Measurements from ENCODE around the gene RRAS2.

RRAS2 gene

GRCh38 chr11:14244926-14245325, 114.1 kb downstream of the RRAS2 start:
- no peak for DNase-seq (ENCODE audit: low read depth)
- H3K4me3 ChIP-seq (ENCODE audit: low read depth, low read length), result no peak overlapping the region
- TF ChIP-seq CTCF (IDR thresholded peaks at IDR 0.05; ENCODE audit: control insufficient read depth, extremely low read depth, insufficient read depth), result no peak

DNA sequence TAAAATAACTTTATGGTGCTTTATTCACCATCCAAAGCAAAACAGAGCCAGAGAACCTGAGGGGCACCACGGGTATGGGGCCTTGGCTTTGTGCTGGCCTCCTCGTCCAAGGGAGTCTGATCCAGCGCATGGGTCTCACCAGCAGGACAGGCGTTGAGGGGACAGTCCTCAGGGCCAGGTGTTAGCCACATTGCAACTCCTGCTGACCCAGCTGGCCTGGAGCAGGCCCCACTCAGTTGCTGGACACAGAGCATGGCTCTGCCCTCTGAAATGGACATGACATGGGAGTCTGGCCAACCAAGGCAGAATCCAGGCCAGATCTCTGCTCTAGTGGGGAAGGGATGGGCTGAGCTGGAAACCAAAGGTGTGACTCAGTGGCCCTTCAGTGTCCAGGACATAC, 116.2 kb downstream of the RRAS2 start:
- DNase-seq (ENCODE audit: low read depth), result no peak
- no peak overlapping the region for H3K4me3 ChIP-seq (ENCODE audit: low read depth, low read length)
- no peak for TF ChIP-seq CTCF (IDR thresholded peaks at IDR 0.05; ENCODE audit: control insufficient read depth, extremely low read depth, insufficient read depth)

DNA sequence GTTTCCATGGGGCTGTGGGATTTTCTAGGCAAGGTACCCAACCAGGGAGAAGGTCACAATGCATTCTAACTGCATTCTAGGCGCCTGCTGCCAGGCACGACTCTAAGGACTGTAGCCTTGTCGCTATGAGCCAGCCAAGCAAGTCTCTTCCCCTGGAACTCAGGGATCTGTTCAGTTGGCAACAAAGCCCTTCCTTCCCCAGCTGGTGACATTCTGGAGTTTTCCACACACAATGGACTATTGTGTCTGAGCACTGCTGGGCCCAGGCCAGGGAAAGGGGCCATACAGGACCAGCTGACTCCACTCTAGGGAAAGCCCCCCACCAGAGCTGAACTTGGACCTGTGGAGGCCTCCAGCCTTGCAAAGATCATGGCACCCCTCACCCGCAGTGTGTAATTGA, 116.8 kb downstream of the RRAS2 start:
- DNase-seq (ENCODE audit: low read depth), result no peak
- H3K4me3 ChIP-seq (ENCODE audit: low read depth, low read length), result no peak overlapping the region
- TF ChIP-seq CTCF (IDR thresholded peaks at IDR 0.05; ENCODE audit: control insufficient read depth, extremely low read depth, insufficient read depth), result no peak

DNA sequence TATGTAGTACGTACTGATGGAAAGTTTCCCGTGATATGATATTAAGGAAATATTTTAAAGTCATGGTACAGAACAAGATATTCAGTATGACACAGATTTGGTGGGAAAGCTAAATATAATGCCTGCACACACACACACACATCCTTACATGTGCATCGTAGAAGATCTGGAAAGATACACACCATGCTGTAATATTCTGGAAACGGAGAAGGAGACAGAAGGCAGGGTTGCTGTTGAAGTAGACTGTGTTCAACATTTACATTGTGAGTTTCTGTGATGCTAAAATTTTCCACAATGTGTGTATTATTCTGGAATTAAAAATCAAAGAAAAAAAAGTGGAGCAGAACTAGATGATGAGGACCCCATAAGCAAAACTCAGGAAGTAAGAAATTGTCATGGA, 118.0 kb downstream of the RRAS2 start:
- TF ChIP-seq CTCF (IDR thresholded peaks at IDR 0.05; ENCODE audit: control insufficient read depth, extremely low read depth, insufficient read depth), result no peak
- no peak overlapping the region for H3K4me3 ChIP-seq (ENCODE audit: low read depth, low read length)
- no peak for DNase-seq (ENCODE audit: low read depth)

DNA sequence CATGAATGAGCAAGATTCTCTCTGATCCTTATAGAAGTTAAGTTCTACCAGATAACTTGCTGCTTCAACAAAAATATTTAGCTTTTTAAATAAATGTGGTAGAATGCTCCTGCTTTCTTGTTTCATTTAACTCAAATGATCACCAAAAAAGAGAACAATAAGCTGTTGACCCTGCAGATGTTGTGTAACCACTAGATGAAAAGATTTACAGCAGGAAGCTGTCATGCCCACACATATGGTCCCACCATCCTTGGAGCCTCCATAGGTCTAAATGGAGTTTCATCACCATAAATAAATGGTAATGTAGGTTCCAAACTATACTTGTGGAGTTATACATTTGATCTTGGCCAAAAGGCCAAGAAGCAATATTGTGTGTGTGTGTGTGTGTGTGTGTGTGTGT, 118.8 kb downstream of the RRAS2 start:
- no peak for DNase-seq (ENCODE audit: low read depth)
- no peak overlapping the region for H3K4me3 ChIP-seq (ENCODE audit: low read depth, low read length)
- TF ChIP-seq CTCF (IDR thresholded peaks at IDR 0.05; ENCODE audit: control insufficient read depth, extremely low read depth, insufficient read depth), result no peak

DNA sequence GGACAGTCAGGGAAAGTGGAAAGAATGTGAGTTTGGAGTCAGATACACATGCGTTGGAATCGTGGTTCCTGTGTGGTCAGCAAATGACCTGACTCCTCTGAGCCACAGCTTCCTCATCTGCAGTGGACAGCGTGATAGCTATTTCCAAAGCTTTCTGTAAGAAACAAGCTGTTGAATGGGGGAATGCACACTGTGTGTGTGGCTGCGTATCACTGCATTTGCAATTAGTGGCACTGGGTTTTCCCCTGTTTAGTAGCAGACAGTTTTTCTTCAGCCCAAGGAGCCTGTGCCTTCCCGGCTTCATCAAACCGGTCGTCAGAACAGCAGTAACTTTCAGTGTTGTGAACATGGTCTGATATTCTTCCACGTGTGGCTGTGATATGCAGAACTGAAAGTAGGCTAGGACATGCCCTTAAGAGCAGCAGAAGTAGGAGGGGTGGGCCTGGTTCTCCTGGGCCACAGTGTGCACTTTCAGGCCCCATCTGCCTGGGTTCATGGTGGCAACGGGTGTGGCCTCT, 121.5 kb downstream of the RRAS2 start:
- no peak for DNase-seq (ENCODE audit: low read depth)
- TF ChIP-seq CTCF (IDR thresholded peaks at IDR 0.05; ENCODE audit: control insufficient read depth, extremely low read depth, insufficient read depth), result no peak
- no peak overlapping the region for H3K4me3 ChIP-seq (ENCODE audit: low read depth, low read length)

DNA sequence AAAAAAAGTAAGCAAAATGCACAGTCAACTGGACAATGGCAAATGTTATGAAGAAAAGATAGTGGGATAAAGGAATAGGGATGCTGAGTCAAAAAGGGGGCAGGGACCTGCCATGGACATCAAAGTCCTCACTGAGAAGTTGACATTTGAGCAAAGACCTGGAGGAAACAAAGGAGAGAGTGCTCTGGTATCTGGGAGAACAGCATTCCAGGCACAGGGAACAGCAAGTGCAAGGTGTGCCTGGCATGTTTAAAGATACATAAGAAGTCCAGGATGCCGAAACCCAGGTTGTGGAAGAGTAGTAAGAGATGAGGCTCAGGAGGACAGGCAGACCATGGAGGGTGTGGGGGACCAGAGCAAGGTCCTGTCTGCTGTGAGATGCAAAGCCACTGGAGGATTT, 123.3 kb downstream of the RRAS2 start:
- H3K4me3 ChIP-seq (ENCODE audit: low read depth, low read length), result no peak overlapping the region
- TF ChIP-seq CTCF (IDR thresholded peaks at IDR 0.05; ENCODE audit: control insufficient read depth, extremely low read depth, insufficient read depth), result no peak
- no peak for DNase-seq (ENCODE audit: low read depth)

Measured in LNCaP clone FGC (cell line).